Activated B cell treated with CpG ODN at 0.5 μM for 24 hours (primary cell): ENCODE results near the gene PAX2. TPM values are rescaled to one million over a fixed set of nuclear protein-coding genes. Genes with fewer than 3 reads are reported as not detected.

Experiments
- ATAC-seq: fragments of 200-7000 bp; cut with Tn5 transposase; one replicate; pipeline ENCODE4 v1.10.0; 2021; ENCODE audit warnings: low read depth, mild to moderate bottlenecking, moderate library complexity
- CTCF ChIA-PET: fragments of 350-600 bp; sonication (Branson Sonifier 250); formaldehyde crosslinking; loops from one replicate; lab custom pipeline; 2021; ENCODE audit warnings: antibody characterized with exemption; lab: Charles Lee
- POLR2A ChIA-PET: fragments of 350-600 bp; sonication (Branson Sonifier 250); formaldehyde crosslinking; loops from one replicate; lab custom pipeline; 2021; ENCODE audit warnings: antibody characterized with exemption; lab: Charles Lee
- DNase-seq: peaks from one replicate; pipeline ENCODE4 v3.0.0; 2022
- H3K27ac Mint-ChIP-seq: one replicate; pipeline ENCODE4 v1.8.0; 2020; ENCODE audit warnings: mixed read lengths
- H3K27me3 Mint-ChIP-seq: one replicate; pipeline ENCODE4 v1.8.0; 2021; ENCODE audit warnings: mixed read lengths
- H3K36me3 Mint-ChIP-seq: one replicate; pipeline ENCODE4 v1.8.0; 2021; ENCODE audit warnings: low read depth, mixed read lengths
- H3K4me1 Mint-ChIP-seq: one replicate; pipeline ENCODE4 v1.8.0; 2021; ENCODE audit warnings: mixed read lengths
- H3K4me3 Mint-ChIP-seq: one replicate; pipeline ENCODE4 v1.8.0; 2020; ENCODE audit warnings: mild to moderate bottlenecking, mixed read lengths
- H3K9me3 Mint-ChIP-seq: one replicate; pipeline ENCODE4 v1.8.0; 2020; ENCODE audit warnings: mixed read lengths
- CTCF ChIP-seq: fragments of 200-600 bp; IDR thresholded peaks from one replicate; pipeline ENCODE4 v1.8.0; 2022; ENCODE audit warnings: antibody characterized with exemption, mild to moderate bottlenecking
- intact Hi-C: fragments of 100-400 bp; cut with micrococcal nuclease; formaldehyde crosslinking; loops from one replicate; pipeline ENCODE4 v1.15.1; 2024
- total RNA-seq: library from RNA; stranded (reverse); gene quantifications from 2 replicates; pipeline ENCODE4 v1.2.3, GENCODE V29; 2022

The PAX2 gene
- total RNA-seq, 1 donor from 2014 or later = not detected

DNA sequence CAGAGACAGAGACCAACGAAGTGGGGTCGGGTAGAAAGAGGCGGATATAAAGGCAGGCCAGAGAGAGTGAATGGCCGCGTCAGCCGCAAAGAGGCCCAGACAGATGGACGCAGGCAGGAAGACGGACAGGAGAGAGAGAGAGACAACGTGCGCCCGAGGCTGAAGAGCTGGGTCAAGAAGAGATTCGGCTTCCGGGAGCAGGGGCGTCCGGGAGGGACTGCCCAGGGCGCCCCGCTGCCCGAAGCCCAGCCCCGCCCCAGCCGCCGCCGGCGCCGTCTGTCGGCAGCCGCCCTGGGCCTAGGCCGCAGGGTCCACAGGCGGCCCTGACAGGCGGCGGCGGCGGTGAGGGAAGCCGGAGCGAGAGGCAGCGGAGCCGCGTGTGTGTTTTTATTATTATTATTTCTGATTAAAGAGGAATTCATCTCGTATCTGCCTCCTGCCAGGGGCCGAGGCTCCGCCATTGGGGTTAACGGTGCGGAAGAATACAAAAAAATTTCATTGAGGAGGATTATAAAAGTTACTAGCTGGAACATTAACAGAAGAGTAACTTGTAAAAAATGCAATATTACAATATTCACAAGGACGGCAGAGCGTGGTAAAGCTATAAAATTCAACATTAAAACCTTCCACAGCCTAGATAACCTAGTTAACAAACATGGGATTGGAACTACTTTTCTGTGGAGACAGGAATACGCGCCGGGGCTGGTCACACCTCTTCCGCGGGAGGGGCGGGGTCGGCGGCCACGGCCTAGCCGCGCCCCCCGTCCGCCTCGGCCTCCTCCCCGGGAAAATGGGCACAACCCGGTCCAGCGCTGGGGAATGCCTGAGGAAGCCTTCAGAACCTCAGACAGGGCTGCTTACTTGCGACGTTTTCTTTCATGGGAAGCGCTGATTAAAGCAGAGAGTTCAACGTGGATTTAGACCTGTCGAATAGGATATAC is 29.7 kb upstream of the PAX2 start:
- peaks cover 83% of the 10 kb centered on the region for H3K27me3 Mint-ChIP-seq
- CTCF ChIA-PET = no interaction called here
- no peak for ATAC-seq
- H3K9me3 Mint-ChIP-seq = no peaks in the 10 kb centered on the region
- H3K27ac Mint-ChIP-seq = no peak overlapping the region
- no peak for DNase-seq
- H3K4me1 Mint-ChIP-seq = peaks cover 17% of the 10 kb centered on the region
- peak overlapping the region; percentile 26 for H3K4me3 Mint-ChIP-seq
- H3K36me3 Mint-ChIP-seq = no peaks in the 10 kb centered on the region
- intact Hi-C loops = no loop called here
- POLR2A ChIA-PET = no interaction called here
- TF ChIP-seq CTCF = no peak

- Mint-ChIP-seq H3K9me3 (no peaks in the 10 kb centered on the region), H3K36me3 (no peaks in the 10 kb centered on the region), H3K27me3 (peaks cover 81% of the 10 kb centered on the region), H3K4me3 (no peak overlapping the region), H3K4me1 (peaks cover 17% of the 10 kb centered on the region), H3K27ac (no peak overlapping the region)
- ATAC-seq (no peak), DNase-seq (no peak)
- intact Hi-C loops = no loop called here
- ChIA-PET POLR2A (no interaction called here), CTCF (interaction anchor here (1.5 kb wide), 1 partner anchor 27 kb away, joined by 4 read pairs; no protein-coding TSS in a partner anchor)
- TF ChIP-seq CTCF = no peak
Measured at GRCh38 chr10:100717166-100717565, 28.2 kb upstream of the PAX2 start.

DNA sequence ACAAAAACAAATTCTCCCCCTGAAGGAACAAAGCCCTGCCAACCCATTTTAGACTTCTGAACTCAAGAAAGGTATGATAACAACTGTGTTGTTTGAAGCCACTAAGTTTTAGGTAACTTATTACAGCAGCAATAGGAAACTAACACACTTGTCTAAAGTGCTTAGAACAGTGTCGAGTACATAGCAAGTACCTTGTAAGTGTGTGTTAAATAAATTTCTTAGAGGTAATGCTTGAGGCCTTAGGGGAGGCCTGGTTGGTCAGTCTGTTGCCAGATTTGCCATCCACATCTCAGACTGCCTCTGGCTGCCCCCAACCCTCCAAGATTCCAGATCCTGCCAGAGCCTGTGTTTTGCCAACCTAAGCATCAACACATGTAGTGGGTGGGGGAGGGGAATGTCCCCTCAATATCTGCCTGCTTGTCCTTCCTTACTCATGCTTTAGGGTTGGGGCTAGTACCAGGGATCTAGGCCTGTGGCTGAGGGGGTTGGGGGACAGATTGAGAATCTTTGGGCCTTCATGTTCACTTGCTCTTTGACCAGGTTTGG is 27.1 kb upstream of the PAX2 start:
- ChIA-PET POLR2A (no interaction called here), CTCF (no interaction called here)
- peaks cover 20% of the 10 kb centered on the region for H3K4me1 Mint-ChIP-seq
- H3K27ac Mint-ChIP-seq = no peak overlapping the region
- no peak for TF ChIP-seq CTCF
- H3K36me3 Mint-ChIP-seq = no peaks in the 10 kb centered on the region
- H3K4me3 Mint-ChIP-seq = no peak overlapping the region
- H3K27me3 Mint-ChIP-seq = peaks cover 77% of the 10 kb centered on the region
- ATAC-seq (no peak), DNase-seq (no peak)
- no peaks in the 10 kb centered on the region for H3K9me3 Mint-ChIP-seq
- intact Hi-C loops = no loop called here

DNA sequence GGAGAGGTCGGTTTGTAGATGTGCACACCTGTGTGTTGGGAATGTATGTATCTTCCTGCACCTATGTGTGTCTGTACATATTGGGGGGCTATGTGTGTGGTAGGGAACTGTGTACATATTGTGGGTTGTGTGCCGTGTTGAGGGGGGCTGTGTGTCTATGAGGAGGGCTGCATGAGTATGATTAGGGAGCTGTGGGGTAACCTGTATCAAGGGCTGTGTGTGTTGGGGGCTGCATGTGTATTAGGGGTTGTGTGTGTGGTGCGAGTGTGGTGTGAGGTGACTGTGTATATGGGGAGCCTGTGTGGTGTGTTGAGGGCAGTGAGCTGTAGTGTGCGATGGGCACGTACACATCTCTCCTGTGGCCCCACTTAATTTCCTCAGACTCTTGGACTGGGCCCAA is 22.2 kb upstream of the PAX2 start:
- ATAC-seq = no peak
- Mint-ChIP-seq H3K27me3 (peaks cover 75% of the 10 kb centered on the region), H3K9me3 (no peaks in the 10 kb centered on the region), H3K27ac (no peak overlapping the region), H3K36me3 (no peaks in the 10 kb centered on the region), H3K4me1 (peaks cover 7% of the 10 kb centered on the region), H3K4me3 (no peak overlapping the region)
- ChIA-PET POLR2A (no interaction called here), CTCF (interaction anchor here (1.2 kb wide), 1 partner anchor 20 kb away, joined by 4 read pairs; no protein-coding TSS in a partner anchor)
- no peak for TF ChIP-seq CTCF
- no peak for DNase-seq
- intact Hi-C loops = no loop called here

- no peak for TF ChIP-seq CTCF
- ChIA-PET CTCF (interaction anchor here (1.2 kb wide), 1 partner anchor 19 kb away, joined by 4 read pairs; no protein-coding TSS in a partner anchor), POLR2A (no interaction called here)
- peaks cover 11% of the 10 kb centered on the region for H3K4me1 Mint-ChIP-seq
- intact Hi-C loops = no loop called here
- H3K9me3 Mint-ChIP-seq = no peaks in the 10 kb centered on the region
- H3K27ac Mint-ChIP-seq = no peak overlapping the region
- H3K36me3 Mint-ChIP-seq = no peaks in the 10 kb centered on the region
- no peak for ATAC-seq
- peaks cover 75% of the 10 kb centered on the region for H3K27me3 Mint-ChIP-seq
- no peak for DNase-seq
- no peak overlapping the region for H3K4me3 Mint-ChIP-seq
Measured at GRCh38 chr10:100723770-100724530, 21.4 kb upstream of the PAX2 start.
